Islet of Langerhans (tissue), 1 donor: ENCODE results near the gene RRAS2.
"Not testable (repeated sequence)": the region's sequence is repeated elsewhere in the genome, so short reads cannot be mapped to it uniquely, and the experiment has no call there.

Experiments
- FAIRE-seq: peaks from one replicate; lab custom pipeline; 2011; peaks lifted over from hg19 to GRCh38; lab: Jason Lieb, UNC

The RRAS2 gene

GRCh38 chr11:14371249-14371648 lies 12.3 kb upstream of the RRAS2 start:
- FAIRE-seq, result no peak

GRCh38 chr11:14370496-14370895 lies 11.5 kb upstream of the RRAS2 start:
- no peak for FAIRE-seq

- no peak for FAIRE-seq
Measured at GRCh38 chr11:14369598-14369997, 10.6 kb upstream of the RRAS2 start.

- FAIRE-seq, result no peak
Measured at GRCh38 chr11:14366936-14367335, 8.0 kb upstream of the RRAS2 start.

- no peak for FAIRE-seq
Measured at GRCh38 chr11:14364322-14364721, 5.3 kb upstream of the RRAS2 start.

GRCh38 chr11:14362611-14363010 lies 3.6 kb upstream of the RRAS2 start:
- FAIRE-seq, result no peak

- no peak for FAIRE-seq
Measured at GRCh38 chr11:14361951-14362350, 3.0 kb upstream of the RRAS2 start.

GRCh38 chr11:14360976-14361375 lies 2.0 kb upstream of the RRAS2 start:
- no peak for FAIRE-seq

GRCh38 chr11:14359501-14360031 lies 583 bp upstream of the RRAS2 start:
- no peak for FAIRE-seq

- FAIRE-seq, result no peak
Measured at GRCh38 chr11:14357881-14358728, 878 bp downstream of the RRAS2 start.

- no peak for FAIRE-seq
Measured at GRCh38 chr11:14356342-14356741, 2.6 kb downstream of the RRAS2 start.

- not testable (repeated sequence) for FAIRE-seq
Measured at GRCh38 chr11:14354604-14355003, 4.4 kb downstream of the RRAS2 start.

GRCh38 chr11:14350716-14351238 lies 8.2 kb downstream of the RRAS2 start:
- FAIRE-seq, result no peak

- no peak for FAIRE-seq
Measured at GRCh38 chr11:14350215-14350614, 8.8 kb downstream of the RRAS2 start.

- FAIRE-seq, result no peak
Measured at GRCh38 chr11:14347991-14348390, 11.0 kb downstream of the RRAS2 start.

- FAIRE-seq, result no peak
Measured at GRCh38 chr11:14347494-14347893, 11.5 kb downstream of the RRAS2 start.

GRCh38 chr11:14346303-14346955 lies 12.6 kb downstream of the RRAS2 start:
- no peak for FAIRE-seq

GRCh38 chr11:14345668-14346067 lies 13.3 kb downstream of the RRAS2 start:
- no peak for FAIRE-seq

- FAIRE-seq, result not testable (repeated sequence)
Measured at GRCh38 chr11:14345016-14345415, 14.0 kb downstream of the RRAS2 start.

- FAIRE-seq, result no peak
Measured at GRCh38 chr11:14342906-14343305, 16.1 kb downstream of the RRAS2 start.

- no peak for FAIRE-seq
Measured at GRCh38 chr11:14341968-14342367, 17.0 kb downstream of the RRAS2 start.

- no peak for FAIRE-seq
Measured at GRCh38 chr11:14340721-14341120, 18.3 kb downstream of the RRAS2 start.

GRCh38 chr11:14339356-14339755 lies 19.6 kb downstream of the RRAS2 start:
- FAIRE-seq, result peak; percentile 71
